AG09319 (cell line): ENCODE results near the gene CYP2W1.

Source experiments
- DNase-seq: peaks from one replicate; pipeline ENCODE4 v3.0.0-alpha.2; 2010; ENCODE audit warnings: low read depth; ENCODE audit errors: extremely low read depth
- CTCF ChIP-seq: IDR thresholded peaks from 2 replicates; pipeline ENCODE4 v1.5.1; 2011; ENCODE audit warnings: low read depth, mild to moderate bottlenecking, inconsistent platforms, low read length, moderate library complexity

Gene CYP2W1

GRCh38 chr7:1015196-1016121 is 32.5 kb downstream of the CYP2W1 start:
- no peak for TF ChIP-seq CTCF
- no peak for DNase-seq

- DNase-seq = no peak
Observed at GRCh38 chr7:1016577-1017531, 33.9 kb downstream of the CYP2W1 start.

GRCh38 chr7:1017586-1018333 is 34.8 kb downstream of the CYP2W1 start:
- no peak for TF ChIP-seq CTCF

More at GRCh38 chr7:1016577-1017531, 33.9 kb downstream of the CYP2W1 start:
- TF ChIP-seq CTCF = no peak

GRCh38 chr7:1018334-1018695 is 35.3 kb downstream of the CYP2W1 start:
- DNase-seq = no peak
- no peak for TF ChIP-seq CTCF

More at GRCh38 chr7:1017586-1018333, 34.8 kb downstream of the CYP2W1 start:
- no peak for DNase-seq

GRCh38 chr7:1019255-1019785 is 36.3 kb downstream of the CYP2W1 start:
- no peak for DNase-seq
- TF ChIP-seq CTCF = no peak

- DNase-seq = no peak
- no peak for TF ChIP-seq CTCF
Observed at GRCh38 chr7:1019789-1020610, 37.0 kb downstream of the CYP2W1 start.
